Right renal cortex interstitium (tissue), 3 donors: ENCODE results near the gene CA10. TPM values are rescaled to one million over a fixed set of nuclear protein-coding genes. Genes with fewer than 3 reads are reported as not detected.

Source experiments
- DNase-seq, 3 donors: peaks; one replicate each; pipeline ENCODE4 v3.0.0-alpha.2; 2013; ENCODE audit warnings: low read depth in 3 of 3, low spot score in 2 of 3
- polyA plus RNA-seq, 3 donors: library from polyadenylated mRNA; unstranded; fragments of 120-200 nt; gene quantifications; one replicate each; pipeline ENCODE4 v1.2.1, GENCODE V29; 2013; ENCODE audit not compliant: insufficient read length in 3 of 3

CA10 gene
- polyA plus RNA-seq, 3 donors = 15.2 to 23.4 (median 17.3) TPM

DNA sequence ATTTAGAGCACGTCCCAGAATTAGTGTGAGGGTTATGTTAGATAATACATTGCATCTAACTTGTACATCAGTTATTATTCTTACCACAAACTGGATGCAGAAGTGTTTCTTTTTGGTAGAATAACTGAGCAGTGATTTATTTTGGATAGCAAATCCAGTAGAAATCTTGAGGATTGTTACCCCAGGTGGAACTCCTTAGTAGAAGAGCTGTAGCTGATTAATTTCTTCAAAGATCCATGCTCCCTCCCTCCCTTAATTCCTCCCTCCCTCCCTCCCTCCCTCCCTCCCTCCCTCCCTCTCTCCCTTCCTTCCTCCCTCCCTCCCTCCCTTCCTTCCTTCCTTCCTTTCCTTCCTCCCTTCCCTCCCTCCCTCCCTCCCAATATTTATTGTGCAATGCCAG, 337.7 kb downstream of the CA10 start:
- no peak for DNase-seq

GRCh38 chr17:51820252-51820651, 338.3 kb downstream of the CA10 start:
- no peak for DNase-seq

DNA sequence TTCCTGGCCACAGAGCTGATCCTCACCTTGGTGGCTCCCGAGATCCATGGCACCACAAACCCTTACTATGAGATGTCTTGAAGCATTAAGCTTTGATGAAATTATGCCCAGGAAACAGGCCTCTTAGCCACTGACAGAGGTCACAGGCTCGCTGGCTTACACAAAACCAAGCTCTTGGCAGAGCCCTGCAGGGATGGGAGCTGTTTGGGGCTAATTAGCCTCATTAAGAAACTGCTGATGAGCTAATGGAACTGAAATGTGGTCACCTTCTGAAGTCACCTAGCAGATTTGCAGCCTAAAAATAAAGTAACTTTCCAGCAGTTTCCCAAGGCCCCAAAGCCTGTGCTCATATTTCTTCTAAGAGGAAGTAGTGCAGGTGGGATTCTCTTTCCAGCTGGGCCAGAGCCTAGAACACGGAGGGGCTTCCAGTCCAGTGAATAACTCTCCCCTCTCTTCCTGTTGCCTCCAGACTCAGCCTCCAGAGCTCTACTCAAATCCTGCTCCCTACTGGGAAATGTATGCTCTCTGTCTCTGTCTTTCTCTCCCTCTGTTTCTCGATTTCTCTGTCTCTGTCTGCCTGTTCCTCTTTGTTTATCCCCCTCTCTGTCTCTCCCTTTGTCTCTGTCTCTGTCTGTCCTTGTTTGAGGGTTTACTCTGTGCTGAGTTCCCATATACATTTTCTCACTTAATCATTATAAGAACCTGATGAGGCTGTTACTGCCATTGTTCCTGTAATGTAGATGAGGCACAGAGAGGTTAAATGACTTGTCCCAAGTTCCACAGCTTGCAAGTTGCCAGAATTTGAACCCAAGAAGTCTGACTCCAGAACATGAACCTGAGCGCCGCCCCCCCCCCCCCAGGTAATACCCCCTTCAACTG, 338.9 kb downstream of the CA10 start:
- DNase-seq = no peak

DNA sequence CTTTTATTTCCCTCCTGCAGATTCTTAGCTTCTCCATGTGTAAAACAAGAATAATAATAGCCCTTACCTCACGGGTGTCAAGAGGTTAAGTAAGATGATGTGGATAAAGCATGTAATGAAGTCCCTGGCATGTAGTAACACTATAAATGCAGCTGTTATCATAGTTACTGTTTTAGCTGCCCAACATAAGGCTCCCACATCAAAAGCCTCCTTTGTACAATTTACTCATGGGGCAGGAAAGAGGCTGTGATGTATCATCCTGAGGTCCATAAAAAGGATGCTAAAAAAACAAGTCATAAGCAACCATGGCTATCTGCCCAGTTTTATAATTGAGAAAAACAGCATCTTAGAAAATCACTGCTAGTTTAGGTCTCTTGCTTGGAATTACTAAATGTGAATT, 339.7 kb downstream of the CA10 start:
- DNase-seq = no peak

- no peak for DNase-seq
Measured at GRCh38 chr17:51817955-51818354, 340.6 kb downstream of the CA10 start.

- no peak for DNase-seq
Measured at GRCh38 chr17:51817117-51817516, 341.4 kb downstream of the CA10 start.

DNA sequence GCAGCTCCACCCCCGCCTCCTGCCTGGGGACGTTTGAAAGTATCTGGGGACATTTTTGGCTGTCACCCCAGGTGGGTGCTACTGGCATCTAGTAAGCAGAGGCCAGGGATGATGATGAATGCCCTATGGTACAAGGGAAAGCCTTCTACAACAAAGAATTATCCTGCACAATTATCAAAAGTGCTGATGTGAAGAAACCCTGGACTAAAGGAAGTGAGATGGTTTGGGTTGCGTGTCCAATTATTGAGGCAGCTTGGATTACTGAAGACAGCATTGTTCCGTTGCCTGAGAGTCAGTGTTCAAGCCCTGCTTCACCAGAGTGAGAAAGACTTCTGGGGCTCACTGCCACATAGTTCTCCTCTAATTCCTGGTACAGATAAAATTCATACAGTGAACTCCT, 343.4 kb downstream of the CA10 start:
- no peak for DNase-seq

- no peak for DNase-seq
Measured at GRCh38 chr17:51814521-51814920, 344.0 kb downstream of the CA10 start.

DNA sequence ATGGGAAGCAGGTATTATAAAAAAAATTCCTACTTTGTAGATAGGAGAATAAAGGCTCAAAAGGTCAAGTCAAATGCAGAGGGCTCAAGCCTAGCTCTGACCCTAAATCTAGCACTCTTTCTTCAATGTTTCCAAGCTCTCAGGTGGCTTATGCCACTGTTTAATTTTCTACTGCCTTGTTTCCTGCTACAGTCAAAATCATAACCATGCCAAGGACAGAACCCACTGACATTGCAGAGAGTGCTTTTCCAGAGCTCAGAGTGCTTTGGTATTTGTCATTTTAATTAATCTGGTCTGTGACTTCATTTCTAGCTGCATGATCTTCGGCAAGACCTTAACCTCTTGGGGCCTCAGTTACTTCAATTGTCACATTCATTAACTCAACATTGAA, 344.7 kb downstream of the CA10 start:
- DNase-seq = no peak

- DNase-seq = no peak
Measured at GRCh38 chr17:51813140-51813783, 345.3 kb downstream of the CA10 start.

- no peak for DNase-seq
Measured at GRCh38 chr17:51807460-51807859, 351.1 kb downstream of the CA10 start.

DNA sequence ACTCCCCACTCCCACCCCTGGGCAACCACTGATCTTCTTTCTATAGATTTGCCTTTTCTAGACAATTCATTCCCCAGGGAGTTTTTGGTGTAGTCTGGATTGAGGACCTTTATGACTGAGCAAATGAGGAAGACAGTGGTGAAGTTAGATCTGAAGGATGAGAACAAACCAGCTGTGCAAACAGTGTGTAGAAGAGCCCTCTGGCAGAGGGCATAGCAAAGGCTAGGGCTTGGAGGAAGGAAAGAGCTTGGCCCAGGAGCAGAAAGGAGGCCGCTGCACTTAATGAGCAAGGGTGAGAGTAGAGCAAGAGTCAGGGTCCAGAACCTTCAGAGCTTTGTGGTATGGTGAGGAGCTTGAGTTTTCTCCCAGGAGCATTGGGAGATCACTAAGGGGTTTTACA, 352.7 kb downstream of the CA10 start:
- no peak for DNase-seq

- DNase-seq = no peak
Measured at GRCh38 chr17:51805185-51805584, 353.3 kb downstream of the CA10 start.

DNA sequence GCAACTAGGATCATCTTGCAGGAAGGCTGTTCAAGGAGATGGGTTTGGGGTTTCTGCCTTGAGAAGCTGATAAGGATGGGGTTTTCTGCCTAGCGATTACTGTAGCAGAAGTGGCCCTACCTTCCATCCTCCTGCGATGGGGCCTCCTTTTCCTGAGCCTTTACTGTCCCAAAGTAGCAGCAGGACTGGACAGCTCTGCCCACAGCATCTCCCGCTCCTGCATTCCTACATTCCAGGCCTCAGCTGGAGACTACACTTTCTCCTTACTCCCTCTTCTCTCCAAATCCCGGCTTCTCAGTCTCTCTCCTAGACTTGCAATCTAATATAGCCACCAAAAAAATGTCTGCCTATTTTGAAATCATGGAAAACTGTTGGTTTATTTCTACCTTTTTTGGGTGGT, 355.4 kb downstream of the CA10 start:
- DNase-seq = no peak

DNA sequence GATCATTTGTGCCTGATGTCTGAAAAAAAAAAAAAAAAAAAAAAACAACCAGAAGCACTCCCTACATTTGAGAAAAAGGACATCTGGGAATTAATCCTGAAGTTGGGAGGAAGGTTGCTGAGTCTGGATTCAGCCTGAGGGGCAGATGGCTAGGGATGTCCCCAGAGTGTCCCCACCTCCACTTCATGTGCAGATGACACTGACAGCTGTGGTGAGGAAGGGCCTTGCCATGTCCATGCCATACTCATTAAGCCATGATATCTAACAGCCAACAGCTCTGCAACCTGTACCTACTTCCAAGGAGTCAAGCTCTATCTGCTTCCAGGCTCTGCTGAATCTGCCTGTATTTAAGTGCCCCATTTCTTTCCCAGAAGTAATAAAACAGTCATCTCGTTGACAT, 356.0 kb downstream of the CA10 start:
- DNase-seq = no peak

- DNase-seq = no peak
Measured at GRCh38 chr17:51801626-51802025, 356.9 kb downstream of the CA10 start.

DNA sequence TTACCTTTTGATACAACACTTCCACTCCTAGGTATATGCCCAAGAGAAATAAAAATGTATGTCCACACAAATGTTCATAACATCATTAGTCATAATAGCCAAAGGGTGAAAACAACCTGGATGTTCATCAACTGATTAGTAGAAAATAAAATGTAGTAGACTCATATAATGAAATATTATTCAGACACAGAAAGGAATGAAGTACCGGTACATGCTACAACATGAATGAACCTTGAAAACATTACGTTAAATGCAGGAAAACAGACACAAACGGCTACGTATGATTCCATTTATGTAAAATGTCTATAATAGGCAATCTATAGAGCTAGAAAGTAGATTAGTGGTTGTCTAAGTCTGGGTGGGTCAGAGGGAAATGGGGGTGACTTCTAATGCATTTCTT, 358.5 kb downstream of the CA10 start:
- DNase-seq = no peak

GRCh38 chr17:51799240-51799639, 359.3 kb downstream of the CA10 start:
- DNase-seq = no peak

DNA sequence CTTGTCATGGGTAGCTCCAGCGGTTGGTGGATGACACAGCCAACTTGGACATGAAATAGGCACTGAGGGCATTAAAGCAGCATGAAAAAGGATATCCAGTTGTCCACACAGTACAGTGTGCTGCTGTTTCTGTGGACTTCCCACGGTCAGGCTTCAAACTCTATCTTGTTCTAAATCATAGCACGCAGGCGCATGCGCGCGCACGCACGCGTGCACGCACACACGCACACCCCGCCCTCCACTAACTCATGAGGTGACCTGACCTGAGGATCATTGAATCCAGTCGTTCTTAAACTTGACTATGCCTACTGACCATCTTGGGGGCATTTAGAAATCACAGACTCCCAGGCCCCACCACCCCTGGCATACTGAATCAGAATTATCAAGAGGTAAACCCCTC, 361.4 kb downstream of the CA10 start:
- DNase-seq = no peak

- DNase-seq = no peak
Measured at GRCh38 chr17:51796026-51796425, 362.5 kb downstream of the CA10 start.

DNA sequence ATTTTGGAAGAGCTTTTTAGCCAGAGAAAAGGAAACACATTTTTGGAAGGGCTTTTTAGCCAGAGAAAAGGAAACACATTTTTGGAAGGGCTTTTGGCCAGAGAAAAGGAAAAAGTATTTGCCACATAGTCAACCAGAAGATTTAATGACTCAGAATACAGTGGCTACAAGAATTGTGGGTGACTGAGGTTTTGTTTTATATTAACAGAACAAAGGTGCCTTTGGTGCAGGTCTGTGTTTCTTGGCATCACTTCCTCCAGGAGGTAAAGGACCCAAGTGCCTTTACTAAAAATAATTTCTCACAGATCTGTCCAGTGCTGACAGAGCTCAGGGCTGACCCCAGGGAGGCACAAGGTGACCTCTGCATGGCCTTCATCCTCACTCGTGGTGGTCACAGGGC, 363.1 kb downstream of the CA10 start:
- no peak for DNase-seq

GRCh38 chr17:51794466-51794865, 364.0 kb downstream of the CA10 start:
- DNase-seq = no peak
